Smooth muscle cell (in vitro differentiated cells): ENCODE results near the gene SCYGR1. TPM values are rescaled to one million over a fixed set of nuclear protein-coding genes. Genes with fewer than 3 reads are reported as not detected.

Experiments used
- DNase-seq: peaks from one replicate; lab custom pipeline; 2025; ENCODE audit not compliant: unreplicated experiment; lab: John Stamatoyannopoulos, UW
- H2AFZ ChIP-seq: fragments of 200-600 bp; sonication (generic); 2 replicates; pipeline ENCODE4 v1.6.0; 2016; ENCODE audit warnings: antibody characterized with exemption, low read depth, mild to moderate bottlenecking
- H3F3A ChIP-seq: fragments of 200-600 bp; sonication (generic); 2 replicates; pipeline ENCODE4 v1.6.0; 2017; ENCODE audit warnings: antibody characterized with exemption, low read depth
- H3K27ac ChIP-seq: fragments of 200-600 bp; sonication (generic); 2 replicates; pipeline ENCODE4 v1.5.1; 2016; ENCODE audit warnings: low read depth, mild to moderate bottlenecking
- H3K27me3 ChIP-seq: fragments of 200-600 bp; sonication (generic); 2 replicates; pipeline ENCODE4 v1.6.1; 2016; ENCODE audit warnings: low read depth, mild to moderate bottlenecking
- H3K36me3 ChIP-seq: fragments of 200-600 bp; sonication (generic); 2 replicates; pipeline ENCODE4 v1.5.1; 2016; ENCODE audit warnings: low read depth
- H3K4me1 ChIP-seq: fragments of 200-600 bp; sonication (generic); 2 replicates; pipeline ENCODE4 v1.5.1; 2016; ENCODE audit warnings: low read depth
- H3K4me2 ChIP-seq: fragments of 200-600 bp; sonication (generic); 2 replicates; pipeline ENCODE4 v1.6.0; 2016; ENCODE audit warnings: mild to moderate bottlenecking
- H3K4me3 ChIP-seq: fragments of 200-600 bp; sonication (generic); 2 replicates; pipeline ENCODE4 v1.5.1; 2016; ENCODE audit warnings: mild to moderate bottlenecking
- H3K79me2 ChIP-seq: fragments of 200-600 bp; sonication (generic); 2 replicates; pipeline ENCODE4 v1.6.0; 2016; ENCODE audit warnings: low read depth, mild to moderate bottlenecking
- H3K9ac ChIP-seq: fragments of 200-600 bp; sonication (generic); 2 replicates; pipeline ENCODE4 v1.6.0; 2016; ENCODE audit warnings: low read depth
- H3K9me3 ChIP-seq: fragments of 200-600 bp; sonication (generic); replicated peaks from 2 replicates; pipeline ENCODE4 v1.5.1; 2016; ENCODE audit warnings: low read depth
- H4K20me1 ChIP-seq: fragments of 200-600 bp; sonication (generic); 2 replicates; pipeline ENCODE4 v1.6.0; 2016; ENCODE audit warnings: low read depth
- CTCF ChIP-seq: fragments of 200-600 bp; sonication (generic); IDR thresholded peaks from 2 replicates; pipeline ENCODE4 v1.5.1; 2017; ENCODE audit warnings: borderline replicate concordance, mild to moderate bottlenecking, antibody characterized with exemption; ENCODE audit not compliant: insufficient read depth, poor library complexity, severe bottlenecking
- WGBS: methylation state at CpG from one replicate; pipeline ENCODE4 v1.1.7; 2016; ENCODE audit warnings: low lambda C conversion rate; 5-methylcytosine and 5-hydroxymethylcytosine counted together
- polyA plus RNA-seq: library from polyadenylated mRNA; unstranded; fragments of >200 nt; fragmentation: Nextera tagmentation; extraction: Ambion mirVana; gene quantifications from 2 replicates; pipeline ENCODE4 v1.2.1, GENCODE V29; 2016
- total RNA-seq: library from RNA; depleted of rRNA; stranded (reverse); fragments of >200 nt; gene quantifications from 2 replicates; pipeline ENCODE4 v1.2.3, GENCODE V29; 2014

The SCYGR1 gene
- total and polyA plus RNA-seq, 2 experiments from 2014 or later = not detected

GRCh38 chr2:227413371-227413770 lies 25.6 kb upstream of the SCYGR1 start:
- DNase-seq = no peak
- no peaks in the 10 kb centered on the region for H4K20me1 ChIP-seq
- H3K4me2 ChIP-seq = no peak overlapping the region
- no peak overlapping the region for H3K27ac ChIP-seq
- peaks cover 8% of the 10 kb centered on the region for H3K4me1 ChIP-seq
- no peaks in the 10 kb centered on the region for H3K27me3 ChIP-seq
- H3K9me3 ChIP-seq = no peaks in the 10 kb centered on the region
- peaks cover 8% of the 10 kb centered on the region for H3F3A ChIP-seq
- 80% methylated on average over 8 of the region's 8 CpGs for WGBS
- H3K9ac ChIP-seq = no peak overlapping the region
- no peak for TF ChIP-seq CTCF
- no peaks in the 10 kb centered on the region for H3K79me2 ChIP-seq
- H2AFZ ChIP-seq = no peak overlapping the region
- no peak overlapping the region for H3K4me3 ChIP-seq
- no peaks in the 10 kb centered on the region for H3K36me3 ChIP-seq

- Histone ChIP-seq H3K36me3 (no peaks in the 10 kb centered on the region), H3K27me3 (no peaks in the 10 kb centered on the region), H3F3A (peaks cover 8% of the 10 kb centered on the region), H3K4me3 (no peak overlapping the region), H3K4me1 (peaks cover 8% of the 10 kb centered on the region), H3K79me2 (no peaks in the 10 kb centered on the region), H3K27ac (no peak overlapping the region), H2AFZ (no peak overlapping the region), H4K20me1 (no peaks in the 10 kb centered on the region), H3K9ac (no peak overlapping the region), H3K4me2 (no peak overlapping the region), H3K9me3 (no peaks in the 10 kb centered on the region)
- no peak for DNase-seq
- TF ChIP-seq CTCF = no peak
- WGBS = 85% methylated on average over 5 of the region's 5 CpGs
These were observed 25.1 kb upstream of the SCYGR1 start for GRCh38 chr2:227412877-227413276.

GRCh38 chr2:227411990-227412350 lies 24.2 kb upstream of the SCYGR1 start:
- Histone ChIP-seq H2AFZ (no peak overlapping the region), H3K79me2 (no peaks in the 10 kb centered on the region), H3K4me2 (peak overlapping the region; percentile 61), H3F3A (peaks cover 8% of the 10 kb centered on the region), H3K4me3 (no peak overlapping the region), H3K9ac (no peak overlapping the region), H3K9me3 (no peaks in the 10 kb centered on the region), H4K20me1 (no peaks in the 10 kb centered on the region), H3K27me3 (no peaks in the 10 kb centered on the region), H3K36me3 (no peaks in the 10 kb centered on the region), H3K27ac (peak overlapping the region; percentile 81), H3K4me1 (peaks cover 8% of the 10 kb centered on the region)
- DNase-seq = no peak
- WGBS = 50% methylated on average over 3 of the region's 3 CpGs
- no peak for TF ChIP-seq CTCF

GRCh38 chr2:227411320-227411989 lies 23.7 kb upstream of the SCYGR1 start:
- Histone ChIP-seq H3K4me3 (no peak overlapping the region), H3K4me1 (peaks cover 8% of the 10 kb centered on the region), H3K9ac (no peak overlapping the region), H3F3A (peaks cover 8% of the 10 kb centered on the region), H3K79me2 (no peaks in the 10 kb centered on the region), H3K36me3 (no peaks in the 10 kb centered on the region), H3K27ac (peak overlapping the region; percentile 81), H3K27me3 (no peaks in the 10 kb centered on the region), H3K4me2 (peak overlapping the region; percentile 61), H3K9me3 (no peaks in the 10 kb centered on the region), H4K20me1 (no peaks in the 10 kb centered on the region), H2AFZ (peak overlapping the region; percentile 5)
- 77% methylated on average over 9 of the region's 9 CpGs for WGBS
- no peak for TF ChIP-seq CTCF
- DNase-seq = no peak
